ENCODE measurements around the gene GMPR2.

GMPR2 gene

GRCh38 chr14:24232645-24233537 is at the start of gene GMPR2:
GMPR2 (plus strand) TSS chr14:24232929; CDS start chr14:24233254, 325 bp downstream.
- H3K79me2 ChIP-seq (ENCODE audit: insufficient read depth, low read length): peaks cover 48% of the 10 kb centered on the region
- TF ChIP-seq EZH2phosphoT487 (conservative IDR thresholded peaks at IDR 0.05; ENCODE audit: low read length) (no peak), CTCF (IDR thresholded peaks at IDR 0.05; ENCODE audit: insufficient read depth, low read length, poor library complexity, severe bottlenecking) (no peak)

GRCh38 chr14:24183014-24183481 is 49.7 kb upstream of the GMPR2 start:
- Histone ChIP-seq H3K9me3 (ENCODE audit: insufficient read depth, low read length) (no peaks in the 10 kb centered on the region), H3F3A (ENCODE audit: insufficient read depth) (no peaks in the 10 kb centered on the region), H3K9me2 (replicated peaks; ENCODE audit: insufficient read depth, low read length) (no peaks in the 10 kb centered on the region), H4K20me1 (ENCODE audit: low read depth, low read length) (no peaks in the 10 kb centered on the region), H3K27ac (ENCODE audit: low read depth, low read length) (no peak overlapping the region), H2AFZ (ENCODE audit: low read depth, low read length, severe bottlenecking) (no peak overlapping the region), H3K9ac (ENCODE audit: low read length) (no peak overlapping the region), H3K27me3 (ENCODE audit: low read length) (no peaks in the 10 kb centered on the region), H3K4me3 (ENCODE audit: insufficient read depth, low read length, poor library complexity, severe bottlenecking) (no peak overlapping the region), H3K36me3 (ENCODE audit: low read length) (no peaks in the 10 kb centered on the region), H3K79me2 (ENCODE audit: insufficient read depth, low read length) (no peaks in the 10 kb centered on the region), H3K4me2 (ENCODE audit: low read depth, low read length, poor library complexity, severe bottlenecking) (no peak overlapping the region)
- no peak for TF ChIP-seq CTCF (IDR thresholded peaks at IDR 0.05; ENCODE audit: insufficient read depth, low read length, poor library complexity, severe bottlenecking)
- no peak for TF ChIP-seq EZH2phosphoT487 (conservative IDR thresholded peaks at IDR 0.05; ENCODE audit: low read length)

More at GRCh38 chr14:24232645-24233537, at the start of gene GMPR2:
- H3K4me3 ChIP-seq (ENCODE audit: insufficient read depth, low read length, poor library complexity, severe bottlenecking): peak within 1 kb of the TSS; percentile 99
- no peaks in the 10 kb centered on the region for H3K9me3 ChIP-seq (ENCODE audit: insufficient read depth, low read length)
- no peaks in the 10 kb centered on the region for H4K20me1 ChIP-seq (ENCODE audit: low read depth, low read length)
- H2AFZ ChIP-seq (ENCODE audit: low read depth, low read length, severe bottlenecking): peak within 1 kb of the TSS; percentile 93
- peaks cover 16% of the 10 kb centered on the region; the same call in 1 of the 2 replicates for H3F3A ChIP-seq (ENCODE audit: insufficient read depth)
- H3K36me3 ChIP-seq (ENCODE audit: low read length): no peaks in the 10 kb centered on the region
- peak within 1 kb of the TSS; percentile 81 for H3K9ac ChIP-seq (ENCODE audit: low read length)
- peak within 1 kb of the TSS; percentile 74 for H3K27ac ChIP-seq (ENCODE audit: low read depth, low read length)
- no peaks in the 10 kb centered on the region for H3K27me3 ChIP-seq (ENCODE audit: low read length)
- H3K9me2 ChIP-seq (replicated peaks; ENCODE audit: insufficient read depth, low read length): no peaks in the 10 kb centered on the region
- peak within 1 kb of the TSS; percentile 85 for H3K4me2 ChIP-seq (ENCODE audit: low read depth, low read length, poor library complexity, severe bottlenecking)

GRCh38 chr14:24184104-24184970 is 48.4 kb upstream of the GMPR2 start:
- Histone ChIP-seq H3K9ac (ENCODE audit: low read length) (no peak overlapping the region), H2AFZ (ENCODE audit: low read depth, low read length, severe bottlenecking) (no peak overlapping the region), H4K20me1 (ENCODE audit: low read depth, low read length) (no peaks in the 10 kb centered on the region), H3K79me2 (ENCODE audit: insufficient read depth, low read length) (no peaks in the 10 kb centered on the region), H3F3A (ENCODE audit: insufficient read depth) (peaks cover 6% of the 10 kb centered on the region), H3K9me3 (ENCODE audit: insufficient read depth, low read length) (no peaks in the 10 kb centered on the region), H3K9me2 (replicated peaks; ENCODE audit: insufficient read depth, low read length) (no peaks in the 10 kb centered on the region), H3K27ac (ENCODE audit: low read depth, low read length) (no peak overlapping the region), H3K27me3 (ENCODE audit: low read length) (no peaks in the 10 kb centered on the region), H3K36me3 (ENCODE audit: low read length) (no peaks in the 10 kb centered on the region), H3K4me3 (ENCODE audit: insufficient read depth, low read length, poor library complexity, severe bottlenecking) (no peak overlapping the region), H3K4me2 (ENCODE audit: low read depth, low read length, poor library complexity, severe bottlenecking) (no peak overlapping the region)
- TF ChIP-seq CTCF (IDR thresholded peaks at IDR 0.05; ENCODE audit: insufficient read depth, low read length, poor library complexity, severe bottlenecking): no peak
- TF ChIP-seq EZH2phosphoT487 (conservative IDR thresholded peaks at IDR 0.05; ENCODE audit: low read length): no peak
